Stimulated activated CD8-positive, alpha-beta memory T cell treated with anti-CD3 and anti-CD28 coated beads, Interleukin-4, amount 100 ng/mL, for 4 hours (primary cell): ENCODE measurements around the gene KRTAP5-3.

Experiments used
- DNase-seq, 2 donors: peaks; one replicate each; pipeline ENCODE4 v3.0.0-alpha.2; 2020; ENCODE audit warnings: low read depth in 2 of 2, low spot score in 1 of 2

The KRTAP5-3 gene

GRCh38 chr11:1643146-1643690 is 35.0 kb upstream of the KRTAP5-3 start:
- DNase-seq = no peak

GRCh38 chr11:1642288-1643145 is 34.3 kb upstream of the KRTAP5-3 start:
- DNase-seq = no peak

- DNase-seq = no peak
These were observed 32.8 kb upstream of the KRTAP5-3 start for GRCh38 chr11:1641096-1641495.

GRCh38 chr11:1640076-1640946 is 32.0 kb upstream of the KRTAP5-3 start:
- DNase-seq = no peak

- DNase-seq = no peak
These were observed 31.4 kb upstream of the KRTAP5-3 start for GRCh38 chr11:1639666-1640065.

- DNase-seq = no peak
These were observed 30.9 kb upstream of the KRTAP5-3 start for GRCh38 chr11:1639102-1639620.

GRCh38 chr11:1638344-1638743 is 30.1 kb upstream of the KRTAP5-3 start:
- DNase-seq = no peak

GRCh38 chr11:1637628-1638027 is 29.4 kb upstream of the KRTAP5-3 start:
- DNase-seq = no peak

- DNase-seq = no peak
These were observed 28.2 kb upstream of the KRTAP5-3 start for GRCh38 chr11:1636291-1636950.

GRCh38 chr11:1633864-1634263 is 25.6 kb upstream of the KRTAP5-3 start:
- DNase-seq = no peak

- no peak for DNase-seq
These were observed 23.9 kb upstream of the KRTAP5-3 start for GRCh38 chr11:1632053-1632714.

- no peak for DNase-seq
These were observed 22.9 kb upstream of the KRTAP5-3 start for GRCh38 chr11:1631066-1631568.

GRCh38 chr11:1630271-1630670 is 22.0 kb upstream of the KRTAP5-3 start:
- no peak for DNase-seq

GRCh38 chr11:1629326-1630185 is 21.3 kb upstream of the KRTAP5-3 start, which contains the start of gene KRTAP5-5:
Gene KRTAP5-5, plus strand, starts transcription at chr11:1629775. Its CDS starts 66 bp downstream, at chr11:1629841.
- no peak for DNase-seq

GRCh38 chr11:1628506-1629325 is 20.5 kb upstream of the KRTAP5-3 start:
- DNase-seq = peak in 1 of 2 donors; percentile 20

- DNase-seq = no peak
These were observed 17.3 kb upstream of the KRTAP5-3 start for GRCh38 chr11:1625541-1625940.

- no peak for DNase-seq
These were observed 16.4 kb upstream of the KRTAP5-3 start for GRCh38 chr11:1624621-1625020.

- DNase-seq = no peak
These were observed 15.5 kb upstream of the KRTAP5-3 start for GRCh38 chr11:1623716-1624115.
